HCT116 (cell line): Measurements from ENCODE around the gene TEX9. TPM values are rescaled to one million over a fixed set of nuclear protein-coding genes. Genes with fewer than 3 reads are reported as not detected.

Experiments
- ATAC-seq: fragments of 200-7000 bp; cut with Tn5 transposase; 2 replicates; pipeline ENCODE4 v1.9.1; 2020; ENCODE audit warnings: mild to moderate bottlenecking, moderate library complexity
- BruUV-seq: library from RNA; stranded (reverse); fragments of 400-500 nt; replicated peaks from 2 replicates; lab custom pipeline; 2021; lab: Mats Ljungman, UMichigan
- CTCF ChIA-PET: fragments of 300-600 bp; sonication (Branson Sonifier 250); formaldehyde crosslinking; loops from one replicate; lab custom pipeline; 2021; ENCODE audit warnings: antibody characterized with exemption; lab: Charles Lee
- POLR2A ChIA-PET: fragments of 300-600, 350-600 bp; sonication (Branson Sonifier 250); formaldehyde crosslinking; loops from one replicate; lab custom pipeline; 2021; ENCODE audit warnings: antibody characterized with exemption; lab: Charles Lee
- RAD21 ChIA-PET, 2 experiments: fragments of 300-600 bp; sonication (Branson Sonifier 250); formaldehyde crosslinking; loops; one replicate each; lab custom pipeline; 2023; ENCODE audit warnings: low total read pairs in 2 of 2; ENCODE audit not compliant: uncharacterized antibody in 2 of 2, unreplicated experiment in 2 of 2, low non-redundant PET in 1 of 2; lab: Charles Lee
- DNase-seq: peaks from one replicate; pipeline ENCODE4 v3.0.0-alpha.2; 2010; ENCODE audit warnings: low read depth, low spot score
- H2AFZ ChIP-seq: fragments of 200-600 bp; shearing (Covaris generic), sonication (generic); 2 replicates; pipeline ENCODE4 v1.6.1; 2017; ENCODE audit warnings: low read depth, mixed run types, mixed read lengths, antibody characterized with exemption, low read length; ENCODE audit not compliant: poor library complexity, severe bottlenecking
- H3K27ac ChIP-seq: 2 replicates; pipeline ENCODE4 v1.5.1; 2012; ENCODE audit warnings: low read depth, low read length
- H3K27me3 ChIP-seq: fragments of 200-600 bp; sonication (generic); 2 replicates; pipeline ENCODE4 v1.6.1; 2016; ENCODE audit warnings: mixed run types, low read length, mixed read lengths; ENCODE audit not compliant: insufficient read depth
- H3K36me3 ChIP-seq, 2 experiments: fragments of 200-500 bp in 1 of 2; fragments of 200-600 bp in 1 of 2; sonication (Bioruptor generic) in 1 of 2; sonication (generic) in 1 of 2; 2 replicates each; pipeline versions ENCODE4 v1.5.1 to v1.6.1; 2014 to 2016; ENCODE audit warnings: low read length in 2 of 2, inconsistent platforms in 1 of 2, mixed read lengths in 1 of 2, mixed run types in 1 of 2; ENCODE audit not compliant: insufficient read depth in 2 of 2, control insufficient read depth in 1 of 2
- H3K4me1 ChIP-seq, 2 experiments: fragments of 200-600 bp in 1 of 2; sonication (generic) in 1 of 2; 2 replicates each; pipeline versions ENCODE4 v1.5.1 to v1.6.1; 2012 to 2017; ENCODE audit warnings: low read length in 2 of 2, inconsistent platforms in 1 of 2, mild to moderate bottlenecking in 1 of 2, mixed read lengths in 1 of 2, mixed run types in 1 of 2, moderate library complexity in 1 of 2; ENCODE audit not compliant: insufficient read depth in 2 of 2, control insufficient read depth in 1 of 2
- H3K4me2 ChIP-seq: fragments of 200-600 bp; sonication (generic); 2 replicates; pipeline ENCODE4 v1.6.1; 2017; ENCODE audit warnings: mixed run types, low read length, mixed read lengths
- H3K4me3 ChIP-seq, 2 experiments: fragments of 200-600 bp in 1 of 2; sonication (generic) in 1 of 2; replicated peaks in 1 of 2; 2 replicates each; pipeline ENCODE4 v1.5.1; 2011 to 2016; ENCODE audit warnings: low read length in 2 of 2, control low read depth in 1 of 2, low read depth in 1 of 2, mild to moderate bottlenecking in 1 of 2, mixed read lengths in 1 of 2, mixed run types in 1 of 2
- H3K79me2 ChIP-seq: fragments of 200-600 bp; sonication (generic); 2 replicates; pipeline ENCODE4 v1.6.1; 2017; ENCODE audit warnings: mild to moderate bottlenecking, mixed run types, low read length, moderate library complexity, mixed read lengths; ENCODE audit not compliant: insufficient read depth
- H3K9ac ChIP-seq: fragments of 200-600 bp; sonication (generic); 2 replicates; pipeline ENCODE4 v1.6.1; 2016; ENCODE audit warnings: low read length, mixed read lengths
- H3K9me2 ChIP-seq: fragments of 200-600 bp; sonication (generic), shearing (Covaris generic); 2 replicates; pipeline ENCODE4 v1.6.1; 2017; ENCODE audit warnings: mixed run types, mild to moderate bottlenecking, moderate library complexity; ENCODE audit not compliant: insufficient read depth
- H3K9me3 ChIP-seq, 2 experiments: fragments of 200-500 bp in 1 of 2; fragments of 200-600 bp in 1 of 2; sonication (Bioruptor generic) in 1 of 2; sonication (generic) in 1 of 2; 2 replicates each; pipeline ENCODE4 v1.6.1; 2014 to 2017; ENCODE audit warnings: low read length in 2 of 2, mixed read lengths in 2 of 2, inconsistent platforms in 1 of 2, low read depth in 1 of 2, mild to moderate bottlenecking in 1 of 2, mixed run types in 1 of 2, moderate library complexity in 1 of 2; ENCODE audit not compliant: control insufficient read depth in 1 of 2, insufficient read depth in 1 of 2
- H4K20me1 ChIP-seq: fragments of 200-600 bp; sonication (generic), shearing (Covaris generic); 2 replicates; pipeline ENCODE4 v1.6.1; 2017; ENCODE audit warnings: mixed run types, mild to moderate bottlenecking, moderate library complexity; ENCODE audit not compliant: insufficient read depth
- CBX3 ChIP-seq: IDR thresholded peaks from 2 replicates; pipeline ENCODE4 v1.6.1; 2012; ENCODE audit warnings: low read depth
- CEBPB ChIP-seq: IDR thresholded peaks from 2 replicates; pipeline ENCODE4 v1.6.1; 2012; ENCODE audit warnings: low read depth
- EGR1 ChIP-seq: IDR thresholded peaks from 2 replicates; pipeline ENCODE4 v1.6.1; 2012; ENCODE audit warnings: low read depth
- ELF1 ChIP-seq: IDR thresholded peaks from 2 replicates; pipeline ENCODE4 v1.6.1; 2012; ENCODE audit warnings: low read depth, borderline replicate concordance
- MAX ChIP-seq: IDR thresholded peaks from 2 replicates; pipeline ENCODE4 v1.6.1; 2012
- POLR2AphosphoS5 ChIP-seq: IDR thresholded peaks from 2 replicates; pipeline ENCODE4 v1.6.1; 2011; ENCODE audit warnings: mild to moderate bottlenecking, low read depth, low read length, moderate library complexity
- REST ChIP-seq: IDR thresholded peaks from 2 replicates; pipeline ENCODE4 v1.6.1; 2012; ENCODE audit warnings: low read depth
- YY1 ChIP-seq: IDR thresholded peaks from 2 replicates; pipeline ENCODE4 v1.6.1; 2011; ENCODE audit warnings: low read length, low read depth, moderate library complexity, mild to moderate bottlenecking; ENCODE audit not compliant: insufficient replicate concordance; ENCODE audit errors: extremely low read depth
- intact Hi-C: fragments of 100-400 bp; cut with micrococcal nuclease; formaldehyde crosslinking; loops from 2 replicates; pipeline ENCODE4 v1.10.0; 2022
- total RNA-seq: library from RNA; stranded (reverse); gene quantifications from one replicate; pipeline ENCODE4 v1.2.1, GENCODE V29; 2021; ENCODE audit not compliant: unreplicated experiment
- TF ChIP-seq, protein P1 (sequence below), 3 experiments: fragments of 200-600 bp in 1 of 3; sonication (generic) in 1 of 3; IDR thresholded peaks in 2 of 3; conservative IDR thresholded peaks in 1 of 3; 2 replicates each; pipeline ENCODE4 v1.5.1; 2012 to 2017; ENCODE audit warnings: low read depth in 2 of 3, low read length in 2 of 3, antibody characterized with exemption in 1 of 3, borderline replicate concordance in 1 of 3, control low read depth in 1 of 3, mild to moderate bottlenecking in 1 of 3, mixed read lengths in 1 of 3, mixed run types in 1 of 3, moderate library complexity in 1 of 3; ENCODE audit not compliant: insufficient read depth in 1 of 3

The TEX9 gene
- total RNA-seq, 1 experiment from 2014 or later: 5.2 TPM

DNA sequence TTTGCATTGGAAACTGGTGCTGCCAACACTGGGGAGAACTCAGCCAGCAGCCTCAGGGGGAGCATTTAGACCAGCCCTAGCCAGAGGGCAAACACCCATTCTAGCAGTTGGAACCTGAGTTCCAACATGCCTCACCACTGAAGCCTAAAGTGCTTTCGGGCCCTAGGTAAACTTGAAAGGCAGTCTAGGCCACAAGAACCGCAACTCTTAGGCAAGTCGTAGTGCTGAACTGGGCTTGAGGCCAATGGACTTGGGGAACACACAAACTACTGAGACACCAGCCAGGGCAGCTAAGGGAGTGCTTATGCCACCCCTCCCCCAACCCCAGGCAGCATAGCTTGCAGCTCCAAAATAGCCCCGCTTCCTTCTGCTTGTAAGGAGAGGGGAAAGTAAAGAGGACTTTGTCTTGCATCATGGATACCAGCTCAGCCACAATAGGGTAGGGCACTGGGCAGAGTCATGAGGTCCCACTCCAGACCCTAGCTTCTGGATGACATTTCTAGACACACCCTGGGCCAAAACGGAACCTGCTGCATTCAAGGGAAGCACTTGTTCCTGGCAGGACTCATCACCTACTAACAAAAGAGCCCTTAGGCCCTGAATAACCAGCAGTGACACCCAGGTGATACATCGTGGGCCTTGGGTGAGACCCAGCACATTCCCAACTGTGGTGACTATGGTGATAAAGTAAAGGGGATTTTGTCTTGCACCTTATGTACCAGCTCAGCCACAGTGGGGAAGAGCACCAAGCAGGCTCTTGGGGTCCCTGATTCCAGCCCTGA, 37.3 kb upstream of the TEX9 start:
- BruUV-seq: no TSS peak
- no peak overlapping the region for H3K4me2 ChIP-seq
- DNase-seq (no peak), ATAC-seq (no peak)
- no peaks in the 10 kb centered on the region for H3K79me2 ChIP-seq
- no peak overlapping the region for H3K9ac ChIP-seq
- H4K20me1 ChIP-seq: no peaks in the 10 kb centered on the region
- intact Hi-C loops: no loop called here
- no peak overlapping the region for H3K27ac ChIP-seq
- H3K9me3 ChIP-seq: no peaks in the 10 kb centered on the region
- POLR2A ChIA-PET: no interaction called here
- H3K27me3 ChIP-seq: no peaks in the 10 kb centered on the region
- no peaks in the 10 kb centered on the region for H3K9me2 ChIP-seq
- RAD21 ChIA-PET: no interaction called here
- TF ChIP-seq YY1 (no peak), MAX (no peak), POLR2AphosphoS5 (no peak), CEBPB (no peak), CBX3 (no peak), ELF1 (no peak), EGR1 (no peak), REST (no peak)
- TF ChIP-seq, protein P1, sequence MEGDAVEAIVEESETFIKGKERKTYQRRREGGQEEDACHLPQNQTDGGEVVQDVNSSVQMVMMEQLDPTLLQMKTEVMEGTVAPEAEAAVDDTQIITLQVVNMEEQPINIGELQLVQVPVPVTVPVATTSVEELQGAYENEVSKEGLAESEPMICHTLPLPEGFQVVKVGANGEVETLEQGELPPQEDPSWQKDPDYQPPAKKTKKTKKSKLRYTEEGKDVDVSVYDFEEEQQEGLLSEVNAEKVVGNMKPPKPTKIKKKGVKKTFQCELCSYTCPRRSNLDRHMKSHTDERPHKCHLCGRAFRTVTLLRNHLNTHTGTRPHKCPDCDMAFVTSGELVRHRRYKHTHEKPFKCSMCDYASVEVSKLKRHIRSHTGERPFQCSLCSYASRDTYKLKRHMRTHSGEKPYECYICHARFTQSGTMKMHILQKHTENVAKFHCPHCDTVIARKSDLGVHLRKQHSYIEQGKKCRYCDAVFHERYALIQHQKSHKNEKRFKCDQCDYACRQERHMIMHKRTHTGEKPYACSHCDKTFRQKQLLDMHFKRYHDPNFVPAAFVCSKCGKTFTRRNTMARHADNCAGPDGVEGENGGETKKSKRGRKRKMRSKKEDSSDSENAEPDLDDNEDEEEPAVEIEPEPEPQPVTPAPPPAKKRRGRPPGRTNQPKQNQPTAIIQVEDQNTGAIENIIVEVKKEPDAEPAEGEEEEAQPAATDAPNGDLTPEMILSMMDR (IDR thresholded peaks at IDR 0.05 in 2 of 3, conservative IDR thresholded peaks at IDR 0.05 in 1 of 3; ENCODE audit: borderline replicate concordance in 1 of 3, insufficient read depth in 1 of 3, low read depth in 2 of 3, low read length in 2 of 3): no peak
- no peak overlapping the region for H3K4me3 ChIP-seq
- H2AFZ ChIP-seq: no peak overlapping the region
- no peaks in the 10 kb centered on the region for H3K36me3 ChIP-seq
- H3K4me1 ChIP-seq: no peaks in the 10 kb centered on the region
- CTCF ChIA-PET: no interaction called here
